Motor neuron (in vitro differentiated cells): ENCODE measurements around the gene MAPK8IP1. TPM values are rescaled to one million over a fixed set of nuclear protein-coding genes. Genes with fewer than 3 reads are reported as not detected.

Experiments used
- ATAC-seq, 8 experiments: fragments of 200-7000 bp; cut with Tn5 transposase; replicated peaks in 6 of 8; 2 replicates each; pipeline ENCODE4 v1.8.0; 2021; ENCODE audit warnings: mild to moderate bottlenecking in 8 of 8, moderate library complexity in 8 of 8
- H3K27ac ChIP-seq, 2 donors: fragments of 250-450 bp; sonication (Bioruptor Pico); 2 replicates each; pipeline ENCODE4 v1.9.0; 2021; ENCODE audit warnings: antibody characterized with exemption in 2 of 2, mild to moderate bottlenecking in 2 of 2, moderate library complexity in 1 of 2
- H3K4me1 ChIP-seq, 2 donors: fragments of 250-450 bp; sonication (Bioruptor Pico); replicated peaks in 1 of 2; 2 replicates each; pipeline ENCODE4 v1.6.1; 2021; ENCODE audit warnings: antibody characterized with exemption in 2 of 2, mild to moderate bottlenecking in 2 of 2, moderate library complexity in 1 of 2
- H3K4me3 ChIP-seq, 5 donors: fragments of 250-450 bp; sonication (Bioruptor Pico); 2 replicates each; pipeline ENCODE4 v1.9.0; 2021; ENCODE audit warnings: antibody characterized with exemption in 5 of 5, mild to moderate bottlenecking in 5 of 5, moderate library complexity in 4 of 5
- WGBS, 10 experiments: fragments of 450-650 bp; shearing (Covaris generic); methylation state at CpG; one replicate each; pipeline ENCODE4 v1.0.0; 2022; 5-methylcytosine and 5-hydroxymethylcytosine counted together
- in situ Hi-C, 9 experiments: fragments of 400-800 bp; cut with MboI; loops; one replicate each; pipeline ENCODE4 v1.15.0; 2021; ENCODE audit warnings: low sequenced_read_pairs in 9 of 9, low pct_unique_long_range_greater_than_20kb in 2 of 9; ENCODE audit not compliant: unreplicated experiment in 9 of 9
- total RNA-seq, 8 experiments: library from RNA; unstranded; fragments of 300-600 nt; gene quantifications; 2 replicates each; pipeline versions ENCODE4 v1.2.3 to v1.2.4, GENCODE V29; 2022

The MAPK8IP1 gene
- total RNA-seq, 8 experiments from 2014 or later, result 6.3 to 86.5 (median 38.6) TPM

DNA sequence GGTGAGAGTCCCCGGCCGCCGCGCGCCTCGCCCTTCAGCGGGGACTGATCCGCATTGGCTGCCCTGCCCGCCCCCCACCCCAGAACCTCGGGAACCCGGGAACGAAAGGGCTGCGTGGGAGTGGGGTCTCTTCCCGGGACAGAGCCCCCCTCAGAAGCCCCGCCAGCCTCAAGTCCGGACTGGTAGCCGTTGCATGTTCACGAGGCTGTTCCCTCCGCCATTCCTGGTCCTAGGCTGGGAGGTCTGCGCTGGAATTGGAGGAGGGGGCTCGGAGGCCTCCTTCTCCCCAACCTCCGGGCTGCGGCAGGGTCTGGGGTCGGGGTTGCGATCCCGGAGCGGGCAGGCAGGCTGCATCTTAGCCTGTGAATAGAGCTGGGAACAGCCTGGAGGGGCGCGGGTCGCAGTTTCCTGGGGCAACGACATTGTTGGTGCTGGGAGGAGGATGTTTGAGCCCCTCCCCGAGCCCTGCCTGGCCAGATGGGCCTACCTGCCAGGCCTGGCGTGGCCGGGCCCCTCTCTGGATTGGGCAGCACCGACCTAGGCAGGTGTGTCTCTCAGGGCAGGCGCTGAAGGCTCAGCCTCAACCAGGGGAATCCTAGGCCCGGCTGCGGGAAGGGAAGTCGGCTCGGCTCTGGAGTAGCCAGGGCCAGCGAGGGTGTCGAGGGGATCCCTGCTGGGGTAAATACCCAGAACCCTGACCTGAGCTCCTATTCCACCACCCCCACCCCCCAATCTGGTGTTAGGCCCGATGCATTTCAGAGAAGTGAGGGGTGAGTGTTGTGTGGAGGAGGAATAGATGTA lies 670 bp downstream of the MAPK8IP1 start:
- in situ Hi-C loops, result loop anchor here in 1 of 9 experiments (25.0 kb wide), 1 partner anchor 426 kb away; no protein-coding TSS in a partner anchor
- Histone ChIP-seq H3K4me3 (peak overlapping the region; percentile 51 to 83 (median 62)), H3K27ac (peak overlapping the region in 1 of 2 donors; percentile 69), H3K4me1 (peaks cover 2 to 13% of the 10 kb centered on the region in 2 donors)
- peak in 5 of 8 experiments; percentile 24 to 46 (median 38) for ATAC-seq
- 0 to 35% (median 25%) methylated on average over 1 to 8 of the region's 43 CpGs; no CpG with 5 or more reads in 6 of the 10 experiments for WGBS, 10 experiments

DNA sequence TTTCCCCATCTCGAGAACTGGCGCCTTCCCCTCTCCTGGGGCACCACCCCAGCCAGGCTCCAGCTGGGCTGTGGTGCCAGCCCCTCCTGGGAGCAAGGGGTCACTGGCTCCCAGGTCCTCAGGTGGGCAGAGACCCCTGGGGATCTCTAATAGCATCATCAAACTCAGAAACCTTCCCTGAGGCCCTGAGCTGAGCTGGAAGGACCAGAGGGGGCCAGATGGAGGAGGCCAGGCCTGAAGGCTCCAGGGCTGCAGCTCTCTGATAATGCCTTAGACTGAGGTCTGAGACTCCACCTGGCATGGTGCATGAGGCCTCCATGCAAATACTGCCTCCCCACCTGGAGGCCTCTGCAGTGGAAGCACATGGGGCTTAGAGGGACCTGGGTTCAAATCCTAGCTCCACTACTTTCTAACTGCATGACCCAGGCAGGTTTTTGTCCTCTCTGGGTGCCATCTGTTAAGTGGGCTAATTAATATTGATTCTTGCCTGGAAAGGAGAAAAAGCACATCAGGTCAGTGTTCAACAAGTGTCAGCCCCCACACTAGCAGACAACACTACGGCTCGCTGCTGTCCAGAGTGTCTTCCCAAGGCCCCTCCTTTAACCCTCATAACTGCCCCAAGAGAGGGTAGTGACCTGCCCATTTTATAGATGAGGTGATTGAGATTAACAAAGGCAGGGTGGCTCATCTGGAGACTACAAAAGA lies 1.5 kb downstream of the MAPK8IP1 start:
- Histone ChIP-seq H3K4me1 (peaks cover 0 to 8% of the 10 kb centered on the region in 2 donors), H3K27ac (no peak overlapping the region), H3K4me3 (peak overlapping the region; percentile 51 to 83 (median 62))
- ATAC-seq, result peak in 1 of 8 experiments; percentile 1
- WGBS, 10 experiments, result 30 to 100% (median 86%) methylated on average over 1 to 4 of the region's 4 CpGs; no CpG with 5 or more reads in 4 of the 10 experiments
- in situ Hi-C loops, result loop anchor here in 1 of 9 experiments (25.0 kb wide), 1 partner anchor 425 kb away; no protein-coding TSS in a partner anchor

DNA sequence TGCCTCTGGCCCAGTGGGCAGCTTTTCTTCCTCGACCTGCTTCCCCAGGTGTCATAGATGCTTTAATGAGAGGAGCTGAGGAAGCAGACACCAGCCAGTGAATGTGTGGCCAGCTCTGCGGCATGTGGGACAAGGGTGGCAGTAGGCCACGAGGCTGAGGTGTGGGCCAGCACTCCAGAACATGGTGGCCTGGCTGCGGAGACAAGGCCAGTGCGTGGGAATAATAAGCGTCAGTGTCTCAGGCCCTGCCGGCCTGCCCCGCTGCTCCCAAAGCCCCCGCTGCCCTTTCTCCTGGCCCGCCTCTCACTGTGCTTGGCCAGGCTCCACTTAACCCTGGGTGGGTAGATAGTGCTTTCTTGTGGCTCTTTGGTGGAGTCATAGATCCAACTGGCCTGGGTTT lies 2.1 kb downstream of the MAPK8IP1 start:
- ATAC-seq, result no peak
- Histone ChIP-seq H3K4me3 (no peak overlapping the region), H3K4me1 (peaks cover 0 to 8% of the 10 kb centered on the region in 2 donors), H3K27ac (no peak overlapping the region)
- in situ Hi-C loops, result loop anchor here in 1 of 9 experiments (25.0 kb wide), 1 partner anchor 425 kb away; no protein-coding TSS in a partner anchor
- WGBS, 10 experiments, result 60 to 85% (median 80%) methylated on average over 1 to 5 of the region's 10 CpGs; no CpG with 5 or more reads in 4 of the 10 experiments

DNA sequence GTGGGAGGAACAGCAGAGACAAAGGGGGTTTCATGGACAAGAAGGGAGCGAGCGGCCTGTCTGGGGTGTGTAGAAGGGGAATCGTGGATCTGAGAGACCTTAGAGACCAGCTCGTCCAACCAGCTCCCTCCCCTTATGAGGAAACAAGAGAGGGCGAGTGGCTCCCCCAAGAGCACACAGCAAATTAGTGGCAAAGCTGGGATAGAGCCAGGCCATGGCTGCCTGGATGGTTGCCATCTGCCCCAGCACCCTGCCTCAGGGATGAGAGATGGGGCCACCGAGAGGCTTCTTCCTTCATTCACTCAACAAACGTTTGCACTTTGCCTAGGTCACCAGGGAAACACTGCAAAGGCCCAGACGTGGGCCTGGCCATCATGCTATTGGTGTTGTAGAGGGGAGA lies 4.1 kb downstream of the MAPK8IP1 start:
- Histone ChIP-seq H3K27ac (no peak overlapping the region), H3K4me3 (no peak overlapping the region), H3K4me1 (peaks cover 8 to 9% of the 10 kb centered on the region in 2 donors)
- WGBS, 10 experiments, result 28 to 93% (median 75%) methylated on average over 2 to 8 of the region's 8 CpGs; no CpG with 5 or more reads in 3 of the 10 experiments
- ATAC-seq, result no peak
- in situ Hi-C loops, result loop anchor here in 1 of 9 experiments (25.0 kb wide), 1 partner anchor 423 kb away; no protein-coding TSS in a partner anchor

DNA sequence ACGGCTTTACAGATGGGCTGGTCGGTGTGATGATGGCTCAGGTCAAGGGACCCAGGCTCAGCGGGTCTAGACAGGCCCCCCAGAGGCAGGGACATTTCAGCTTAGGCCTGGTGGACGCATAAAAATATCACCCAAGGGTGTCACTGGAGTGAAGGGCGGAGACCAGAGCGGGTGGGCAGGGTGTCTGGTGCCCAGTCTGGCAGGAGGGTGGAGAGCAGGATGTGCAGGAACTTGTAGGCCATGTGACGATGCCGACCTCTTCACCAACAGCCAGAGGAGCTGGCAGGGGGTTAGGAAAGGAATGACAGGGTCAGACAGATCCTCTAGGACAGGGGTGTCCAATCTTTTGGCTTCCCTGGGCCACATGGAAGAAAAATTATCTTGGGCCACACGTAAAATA lies 4.5 kb downstream of the MAPK8IP1 start:
- H3K4me1 ChIP-seq, result peaks cover 8 to 9% of the 10 kb centered on the region in 2 donors
- H3K27ac ChIP-seq, result no peak overlapping the region
- WGBS, 10 experiments, result 40 to 100% (median 80%) methylated on average over 1 to 7 of the region's 9 CpGs; no CpG with 5 or more reads in 2 of the 10 experiments
- in situ Hi-C loops, result loop anchor here in 1 of 9 experiments (25.0 kb wide), 1 partner anchor 422 kb away; no protein-coding TSS in a partner anchor
- H3K4me3 ChIP-seq, result no peak overlapping the region
- ATAC-seq, result no peak

DNA sequence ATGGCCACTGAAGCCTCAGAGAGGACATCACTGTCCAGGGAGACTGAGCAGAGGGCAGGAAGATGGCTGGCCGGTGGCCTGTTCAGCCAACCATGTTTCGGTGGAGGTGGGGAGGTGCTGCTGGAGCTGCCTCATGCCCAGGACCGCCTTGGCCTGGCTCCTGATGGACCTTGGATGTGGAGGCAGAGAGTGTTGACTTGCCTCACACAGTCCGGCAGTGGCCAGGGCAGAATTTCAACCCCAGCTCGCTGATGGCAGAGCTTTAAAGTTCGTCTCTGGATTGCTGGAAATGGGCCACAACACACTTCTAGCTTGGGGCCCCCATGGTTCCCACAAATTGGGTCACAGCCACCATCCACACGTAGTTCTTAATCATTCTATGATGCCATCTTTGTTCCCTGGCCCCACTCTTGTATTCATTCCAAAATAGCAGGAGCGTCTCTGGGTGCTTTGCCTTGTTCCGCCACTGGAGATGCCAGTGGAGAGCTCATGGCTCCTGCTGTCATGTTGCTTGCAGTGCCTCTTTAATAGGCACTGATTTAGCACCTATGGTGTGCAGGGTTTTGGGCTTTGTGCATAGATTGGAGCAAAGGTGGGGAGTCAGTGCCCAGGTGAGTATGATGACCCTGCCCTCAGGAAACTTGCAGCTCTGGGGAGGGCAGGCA lies 5.6 kb downstream of the MAPK8IP1 start:
- Histone ChIP-seq H3K27ac (no peak overlapping the region), H3K4me1 (peaks cover 12 to 17% of the 10 kb centered on the region in 2 donors), H3K4me3 (no peak overlapping the region)
- ATAC-seq, result peak in 1 of 8 experiments; percentile 49
- in situ Hi-C loops, result loop anchor here in 1 of 9 experiments (25.0 kb wide), 1 partner anchor 421 kb away; no protein-coding TSS in a partner anchor
- whole genome bisulfite sequencing, 10 experiments, result 69 to 100% (median 83%) methylated on average over 1 to 4 of the region's 9 CpGs; no CpG with 5 or more reads in 5 of the 10 experiments

DNA sequence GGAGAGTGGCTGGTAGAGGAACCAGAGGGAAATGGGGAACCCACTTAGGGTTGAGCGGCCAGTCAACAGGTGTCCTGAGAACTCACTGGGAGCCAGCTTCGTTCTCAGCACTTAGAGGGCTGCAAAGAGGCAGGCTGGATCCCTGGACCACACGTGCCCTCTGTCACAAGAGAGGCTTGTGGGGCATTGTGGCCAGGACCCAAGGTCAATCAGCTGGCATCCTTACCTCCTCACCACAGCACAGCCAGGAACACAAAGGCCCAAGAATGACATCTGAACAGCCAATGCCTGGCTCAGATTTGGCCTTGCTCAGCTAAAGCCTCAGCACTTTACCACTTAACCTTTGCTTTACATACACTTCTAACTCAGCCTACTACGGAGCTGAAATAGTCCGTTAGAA lies 7.4 kb downstream of the MAPK8IP1 start:
- no peak for ATAC-seq
- in situ Hi-C loops, result loop anchor here in 1 of 9 experiments (25.0 kb wide), 1 partner anchor 419 kb away; no protein-coding TSS in a partner anchor
- Histone ChIP-seq H3K4me3 (no peak overlapping the region), H3K4me1 (peaks cover 17 to 21% of the 10 kb centered on the region in 2 donors), H3K27ac (no peak overlapping the region)
- 0 to 80% (median 55%) methylated on average over 1 to 2 of the region's 5 CpGs; no CpG with 5 or more reads in 5 of the 10 experiments for WGBS, 10 experiments

DNA sequence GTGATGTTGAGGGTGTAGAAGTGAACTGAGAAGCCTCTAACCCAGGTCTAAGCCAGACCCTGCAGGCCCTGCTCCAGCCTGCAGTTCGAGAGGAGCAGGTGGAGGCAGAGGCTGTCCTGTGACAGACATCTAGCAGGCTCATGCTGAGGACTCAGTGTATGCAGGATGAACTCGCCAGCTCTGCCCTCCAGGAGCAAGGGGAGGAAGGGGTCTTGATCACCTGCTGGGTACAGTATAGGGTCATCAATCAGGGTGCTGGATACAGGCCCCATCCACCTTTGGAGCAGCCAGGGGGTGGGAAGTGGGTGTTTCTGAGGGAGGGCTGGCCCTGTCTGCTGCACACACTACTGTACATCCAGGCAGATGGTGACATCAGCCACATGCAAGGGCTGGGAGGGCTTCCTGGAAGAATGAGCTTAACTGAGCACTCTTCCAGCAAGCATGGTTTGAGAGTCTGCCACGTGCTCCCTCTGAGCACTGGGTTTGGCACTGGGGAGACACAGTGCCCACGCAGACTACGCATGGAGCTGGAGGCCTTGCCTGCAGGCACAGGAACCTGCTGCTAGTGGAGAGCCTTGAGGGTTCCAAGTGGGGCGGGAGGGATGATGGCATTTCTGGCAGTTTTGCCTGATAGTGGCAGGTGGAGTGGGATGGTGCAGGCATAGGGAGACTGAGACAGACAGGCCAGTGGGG lies 9.2 kb downstream of the MAPK8IP1 start:
- H3K4me3 ChIP-seq, result no peak overlapping the region
- 60 to 100% (median 100%) methylated on average over 1 to 2 of the region's 6 CpGs; no CpG with 5 or more reads in 7 of the 10 experiments for WGBS, 10 experiments
- in situ Hi-C loops, result loop anchor here in 1 of 9 experiments (25.0 kb wide), 1 partner anchor 418 kb away; no protein-coding TSS in a partner anchor
- peaks cover 27 to 32% of the 10 kb centered on the region in 2 donors for H3K4me1 ChIP-seq
- peak overlapping the region in 1 of 2 donors; percentile 2 for H3K27ac ChIP-seq
- ATAC-seq, result peak in 4 of 8 experiments; percentile 0 to 23 (median 9)

DNA sequence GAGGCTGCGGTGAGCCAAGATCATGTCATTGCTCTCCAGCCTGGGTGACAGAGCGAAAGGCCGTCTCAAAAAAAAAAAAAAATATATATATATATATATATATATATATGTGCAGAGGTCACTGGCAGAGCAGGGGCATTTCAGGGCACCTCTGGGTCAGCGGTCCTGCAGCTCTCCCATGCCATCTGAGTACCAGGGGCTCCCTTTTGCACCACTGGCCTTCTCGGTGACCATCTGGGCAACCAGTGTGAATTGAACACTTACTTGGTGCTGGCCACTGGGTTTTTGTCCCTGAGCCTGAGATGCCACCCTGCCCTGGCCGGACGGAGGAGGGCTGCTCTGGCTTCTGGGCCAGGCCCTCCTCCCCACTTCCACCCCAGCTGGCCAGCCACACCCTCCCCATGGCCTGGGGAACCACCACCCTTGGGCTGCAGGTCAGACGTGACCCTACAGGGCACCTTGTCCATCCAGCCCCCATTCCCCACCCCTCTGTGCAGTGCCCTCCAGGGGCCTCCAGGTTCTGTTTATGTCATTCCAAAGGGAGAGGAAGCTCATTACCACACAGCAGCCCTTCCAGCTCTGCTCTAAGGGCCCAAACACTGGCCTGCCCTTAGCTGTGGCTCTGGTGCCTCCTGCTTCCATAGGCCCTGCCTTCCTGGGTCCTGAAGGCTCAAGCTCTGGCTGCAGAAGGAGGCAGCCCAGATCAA lies 10.3 kb downstream of the MAPK8IP1 start:
- 83 to 100% (median 90%) methylated on average over 1 to 3 of the region's 8 CpGs; no CpG with 5 or more reads in 5 of the 10 experiments for WGBS, 10 experiments
- in situ Hi-C loops, result loop anchor here in 1 of 9 experiments (25.0 kb wide), 1 partner anchor 417 kb away; no protein-coding TSS in a partner anchor
- H3K27ac ChIP-seq, result peak overlapping the region; percentile 72 to 81
- peaks cover 27 to 32% of the 10 kb centered on the region in 2 donors for H3K4me1 ChIP-seq
- H3K4me3 ChIP-seq, result peak overlapping the region in 4 of 5 donors; percentile 29 to 41 (median 34)
- ATAC-seq, result no peak

DNA sequence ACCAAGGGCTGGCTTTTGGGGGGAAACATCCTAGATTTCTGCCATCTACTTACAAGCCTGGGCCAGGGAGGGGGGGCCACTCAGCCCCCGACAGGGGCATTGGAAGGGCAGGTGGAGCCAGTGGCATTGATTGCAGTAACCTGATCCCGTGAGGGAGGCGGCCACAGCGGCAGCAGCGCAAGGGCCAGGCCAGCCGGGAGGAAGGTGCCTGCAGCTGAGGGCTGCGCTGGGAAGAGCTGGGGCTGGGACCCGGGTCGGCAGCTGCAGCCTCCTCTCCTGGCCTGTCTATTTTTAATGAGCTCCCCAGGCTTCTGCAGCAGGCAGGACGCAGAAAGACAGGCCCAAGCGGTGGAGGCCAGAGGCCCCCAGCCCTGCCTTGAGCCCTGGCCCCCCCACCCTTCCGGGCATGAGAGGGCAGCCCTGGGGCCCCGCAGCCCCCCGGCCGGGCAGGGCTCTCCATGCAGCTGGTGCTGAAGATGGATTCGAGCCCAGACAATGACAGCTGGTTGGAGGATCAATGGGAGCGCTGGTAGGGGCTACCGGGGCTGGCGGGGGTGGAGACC lies 11.1 kb downstream of the MAPK8IP1 start:
- in situ Hi-C loops, result loop anchor here in 1 of 9 experiments (25.0 kb wide), 1 partner anchor 416 kb away; no protein-coding TSS in a partner anchor
- peak overlapping the region; percentile 72 to 81 for H3K27ac ChIP-seq
- peak in 7 of 8 experiments; percentile 2 to 31 (median 17) for ATAC-seq
- H3K4me3 ChIP-seq, result peak overlapping the region; percentile 29 to 41 (median 34)
- no CpG with 5 or more reads among the region's 19 CpGs for WGBS, 10 experiments
- peaks cover 34 to 37% of the 10 kb centered on the region in 2 donors for H3K4me1 ChIP-seq

DNA sequence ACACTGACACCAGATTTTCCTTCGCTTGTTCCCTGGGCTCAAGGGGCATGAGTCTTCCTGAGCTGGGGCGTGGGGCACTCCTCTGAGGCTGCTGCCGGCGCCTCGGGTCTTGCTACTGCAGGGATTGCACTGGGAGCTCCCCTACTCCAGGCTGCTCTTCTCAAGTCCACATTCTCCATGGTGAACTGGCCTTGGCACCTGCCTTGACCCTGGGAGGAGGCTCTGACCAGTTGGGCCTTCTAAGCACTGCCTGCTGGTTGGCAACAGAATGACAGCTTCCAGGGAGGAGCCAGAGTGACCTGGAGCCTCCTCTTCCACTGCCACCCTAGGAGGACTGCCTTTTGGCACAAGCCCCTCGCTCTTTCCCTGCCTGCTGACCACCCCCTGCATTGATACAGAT lies 12.1 kb downstream of the MAPK8IP1 start:
- no peak overlapping the region for H3K27ac ChIP-seq
- no peak for ATAC-seq

More for the DNA sequence above, 12.1 kb downstream of the MAPK8IP1 start:
- 81 to 100% (median 100%) methylated on average over 1 to 5 of the region's 6 CpGs; no CpG with 5 or more reads in 7 of the 10 experiments for WGBS, 10 experiments
- Histone ChIP-seq H3K4me1 (peaks cover 38 to 39% of the 10 kb centered on the region in 2 donors), H3K4me3 (no peak overlapping the region)
- in situ Hi-C loops, result loop anchor here in 1 of 9 experiments (25.0 kb wide), 1 partner anchor 415 kb away; no protein-coding TSS in a partner anchor
